Upper lobe of left lung (tissue), 6 donors: ENCODE results near the gene PLAC1. TPM values are rescaled to one million over a fixed set of nuclear protein-coding genes. Genes with fewer than 3 reads are reported as not detected.

Experiments used
- ATAC-seq, 2 donors: fragments of 200-7000 bp; cut with Tn5 transposase; one replicate each; pipeline ENCODE4 v1.9.1; 2022; ENCODE audit warnings: mild to moderate bottlenecking in 2 of 2, moderate library complexity in 2 of 2; ENCODE audit not compliant: low FRiP score in 2 of 2
- DNase-seq, 2 donors: peaks; one replicate each; pipeline ENCODE4 v3.0.0-alpha.2; 2019 to 2020
- H3K27ac ChIP-seq, 4 donors: fragments of 200-600 bp; sonication (generic); one replicate each; pipeline ENCODE4 v1.5.1; 2016 to 2019
- H3K27me3 ChIP-seq, 4 donors: fragments of 200-600 bp; sonication (generic); one replicate each; pipeline ENCODE4 v1.5.1; 2017 to 2019
- H3K36me3 ChIP-seq, 4 donors: fragments of 200-600 bp; sonication (generic); one replicate each; pipeline ENCODE4 v1.5.1; 2016 to 2019
- H3K4me1 ChIP-seq, 4 donors: fragments of 200-600 bp; sonication (generic); one replicate each; pipeline ENCODE4 v1.5.1; 2018 to 2019
- H3K4me3 ChIP-seq, 4 donors: fragments of 200-600 bp; sonication (generic); one replicate each; pipeline ENCODE4 v1.5.1; 2017 to 2019; ENCODE audit warnings: mild to moderate bottlenecking in 2 of 4, moderate library complexity in 1 of 4
- H3K9me3 ChIP-seq, 4 donors: fragments of 200-600 bp; sonication (generic); one replicate each; pipeline ENCODE4 v1.5.1; 2018 to 2019
- EP300 ChIP-seq, 4 donors: sonication (generic); formaldehyde crosslinking; IDR thresholded peaks; one replicate each; pipeline ENCODE4 v1.5.1; 2017; ENCODE audit warnings: antibody characterized with exemption in 4 of 4, control low read depth in 2 of 4
- POLR2A ChIP-seq, 4 donors: fragments of 450-650 bp; IDR thresholded peaks; one replicate each; pipeline ENCODE4 v1.5.1; 2016 to 2017; ENCODE audit warnings: antibody characterized with exemption in 4 of 4, mild to moderate bottlenecking in 2 of 4
- POLR2AphosphoS5 ChIP-seq, 2 donors: sonication (generic); formaldehyde crosslinking; IDR thresholded peaks; one replicate each; pipeline ENCODE4 v1.5.1; 2017; ENCODE audit warnings: antibody characterized with exemption in 2 of 2
- WGBS, 2 donors: methylation state at CpG; one replicate each; pipeline ENCODE4 v1.1.5; 2017 to 2018; 5-methylcytosine and 5-hydroxymethylcytosine counted together
- total RNA-seq, 6 donors: library from RNA; depleted of rRNA in 4 of 6; stranded (reverse); fragments of >200 nt in 4 of 6; gene quantifications; one replicate each; pipeline versions ENCODE4 v1.1.0 to v1.2.1, GENCODE V29; 2016 to 2021
- TF ChIP-seq, protein P1 (sequence below), 6 experiments: fragments of 450-650 bp in 4 of 6; fragments of 200-600 bp in 2 of 6; sonication (generic) in 2 of 6; IDR thresholded peaks; one replicate each; pipeline ENCODE4 v1.5.1; 2016 to 2019; ENCODE audit warnings: antibody characterized with exemption in 6 of 6
- donor health status: DM: no; HTN: no; CAD: no; lungs with moderate emphysema.
- donor health status: DM: no; HTN: yes; CAD: no; lungs with severe emphysema.

PLAC1 gene
- total RNA-seq, 6 donors from 2014 or later: not detected

DNA sequence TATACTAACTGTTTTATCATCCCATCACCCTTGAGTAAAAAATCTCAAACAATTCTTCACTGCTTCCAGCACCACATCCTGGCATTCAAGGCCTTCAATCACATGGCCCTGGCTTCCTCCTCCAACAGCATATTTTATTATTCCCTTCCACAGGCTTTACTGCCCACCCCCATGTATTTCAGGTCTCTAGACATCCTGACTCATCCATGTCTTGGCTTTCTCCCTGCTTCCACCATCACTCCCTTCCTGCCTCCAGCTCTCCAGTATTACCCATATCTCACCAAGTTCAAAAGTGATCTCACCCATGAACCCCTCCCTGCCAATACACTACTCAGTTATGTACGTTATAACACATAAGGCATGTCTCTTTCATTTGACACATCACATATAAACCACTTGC lies 34.7 kb upstream of the PLAC1 start:
- Histone ChIP-seq H3K9me3 (no peaks in the 10 kb centered on the region), H3K36me3 (no peaks in the 10 kb centered on the region), H3K27me3 (no peaks in the 10 kb centered on the region), H3K4me3 (no peak overlapping the region), H3K4me1 (no peaks in the 10 kb centered on the region), H3K27ac (no peak overlapping the region)
- DNase-seq (no peak), ATAC-seq (peak in 1 of 2 donors; percentile 55)
- 55 to 79% methylated on average over 1 of the region's 1 CpG for WGBS, 2 donors
- TF ChIP-seq, protein P1, sequence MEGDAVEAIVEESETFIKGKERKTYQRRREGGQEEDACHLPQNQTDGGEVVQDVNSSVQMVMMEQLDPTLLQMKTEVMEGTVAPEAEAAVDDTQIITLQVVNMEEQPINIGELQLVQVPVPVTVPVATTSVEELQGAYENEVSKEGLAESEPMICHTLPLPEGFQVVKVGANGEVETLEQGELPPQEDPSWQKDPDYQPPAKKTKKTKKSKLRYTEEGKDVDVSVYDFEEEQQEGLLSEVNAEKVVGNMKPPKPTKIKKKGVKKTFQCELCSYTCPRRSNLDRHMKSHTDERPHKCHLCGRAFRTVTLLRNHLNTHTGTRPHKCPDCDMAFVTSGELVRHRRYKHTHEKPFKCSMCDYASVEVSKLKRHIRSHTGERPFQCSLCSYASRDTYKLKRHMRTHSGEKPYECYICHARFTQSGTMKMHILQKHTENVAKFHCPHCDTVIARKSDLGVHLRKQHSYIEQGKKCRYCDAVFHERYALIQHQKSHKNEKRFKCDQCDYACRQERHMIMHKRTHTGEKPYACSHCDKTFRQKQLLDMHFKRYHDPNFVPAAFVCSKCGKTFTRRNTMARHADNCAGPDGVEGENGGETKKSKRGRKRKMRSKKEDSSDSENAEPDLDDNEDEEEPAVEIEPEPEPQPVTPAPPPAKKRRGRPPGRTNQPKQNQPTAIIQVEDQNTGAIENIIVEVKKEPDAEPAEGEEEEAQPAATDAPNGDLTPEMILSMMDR (IDR thresholded peaks at IDR 0.05): no peak
- no peak for TF ChIP-seq EP300 (IDR thresholded peaks at IDR 0.05)
- no peak for TF ChIP-seq POLR2A (IDR thresholded peaks at IDR 0.05)
- no peak for TF ChIP-seq POLR2AphosphoS5 (IDR thresholded peaks at IDR 0.05)

DNA sequence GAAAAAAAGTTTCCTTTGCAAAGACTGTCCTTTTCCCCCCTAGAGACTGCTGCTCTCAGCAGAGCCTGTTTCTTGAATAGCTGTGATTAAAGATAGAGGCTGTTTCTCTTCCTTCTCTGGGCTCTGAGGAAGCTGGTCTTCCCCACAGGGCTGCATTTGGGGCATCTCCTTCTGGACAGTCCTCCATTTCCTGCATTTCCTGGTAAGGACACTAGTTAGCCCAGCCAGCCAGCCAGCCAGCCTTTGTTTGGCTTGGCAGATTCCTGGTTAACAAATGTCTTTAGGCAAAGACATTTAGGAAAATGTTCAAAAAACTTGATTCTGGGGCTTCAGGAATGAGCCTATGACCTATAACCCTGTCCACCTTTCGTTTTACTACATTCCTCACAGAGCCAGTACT lies 34.0 kb upstream of the PLAC1 start:
- Histone ChIP-seq H3K27me3 (no peaks in the 10 kb centered on the region), H3K4me1 (no peaks in the 10 kb centered on the region), H3K4me3 (no peak overlapping the region), H3K27ac (no peak overlapping the region), H3K9me3 (no peaks in the 10 kb centered on the region), H3K36me3 (no peaks in the 10 kb centered on the region)
- WGBS, 2 donors: 50 to 56% methylated on average over 1 of the region's 1 CpG
- DNase-seq: no peak
- TF ChIP-seq, protein P1 (IDR thresholded peaks at IDR 0.05): no peak
- ATAC-seq: no peak

DNA sequence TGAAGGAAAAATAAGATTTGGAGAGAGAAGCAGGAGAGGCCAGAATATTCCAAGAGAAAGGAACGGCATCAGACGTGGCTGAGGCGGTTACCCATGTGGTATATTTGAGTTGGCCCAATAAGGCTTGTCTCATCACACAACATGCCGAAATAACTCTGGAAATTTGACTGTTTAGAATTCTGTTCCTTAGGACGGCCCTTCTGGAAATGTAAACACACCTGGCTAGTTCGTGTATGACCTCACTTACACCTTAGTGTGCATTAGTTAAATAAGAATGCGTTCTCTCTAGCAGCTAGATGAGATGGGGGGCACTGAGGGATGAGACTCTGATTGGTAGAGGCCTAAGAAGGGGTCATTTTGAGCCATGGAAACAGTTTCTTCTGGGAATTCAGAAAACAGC lies 33.2 kb upstream of the PLAC1 start:
- WGBS, 2 donors: 66 to 76% methylated on average over 7 of the region's 7 CpGs
- TF ChIP-seq, protein P1 (IDR thresholded peaks at IDR 0.05): no peak
- TF ChIP-seq EP300 (IDR thresholded peaks at IDR 0.05) (no peak), POLR2AphosphoS5 (IDR thresholded peaks at IDR 0.05) (no peak), POLR2A (IDR thresholded peaks at IDR 0.05) (no peak)
- H3K4me3 ChIP-seq: no peak overlapping the region
- no peak overlapping the region for H3K27ac ChIP-seq
- DNase-seq: no peak
- H3K36me3 ChIP-seq: no peaks in the 10 kb centered on the region
- ATAC-seq: no peak
- H3K27me3 ChIP-seq: no peaks in the 10 kb centered on the region
- no peaks in the 10 kb centered on the region for H3K4me1 ChIP-seq
- no peaks in the 10 kb centered on the region for H3K9me3 ChIP-seq

DNA sequence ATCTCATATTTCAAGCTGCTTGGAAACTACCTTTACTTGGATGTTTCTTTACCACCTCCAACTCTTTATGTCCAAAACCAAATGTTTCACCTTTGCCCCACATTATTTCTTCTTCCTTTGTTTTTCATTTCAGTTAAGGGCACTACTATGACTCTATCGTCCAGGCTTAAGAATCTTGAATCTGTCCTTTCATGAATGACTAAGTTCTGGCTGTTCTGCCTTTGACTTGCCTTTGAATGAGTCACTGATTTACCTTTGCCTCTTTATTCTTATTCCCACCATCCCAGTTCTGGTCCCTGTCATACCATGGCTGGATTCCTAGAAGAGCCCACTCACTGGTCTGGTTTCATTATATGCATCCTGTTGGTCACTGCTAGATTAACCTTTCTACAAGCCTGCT lies 30.6 kb upstream of the PLAC1 start:
- Histone ChIP-seq H3K9me3 (no peaks in the 10 kb centered on the region), H3K27ac (no peak overlapping the region), H3K4me3 (no peak overlapping the region), H3K27me3 (no peaks in the 10 kb centered on the region), H3K4me1 (no peaks in the 10 kb centered on the region), H3K36me3 (no peaks in the 10 kb centered on the region)
- ATAC-seq (no peak), DNase-seq (no peak)
- 78 to 94% methylated on average over 1 of the region's 1 CpG for WGBS, 2 donors
- TF ChIP-seq POLR2AphosphoS5 (IDR thresholded peaks at IDR 0.05): no peak
- TF ChIP-seq, protein P1 (IDR thresholded peaks at IDR 0.05): no peak

DNA sequence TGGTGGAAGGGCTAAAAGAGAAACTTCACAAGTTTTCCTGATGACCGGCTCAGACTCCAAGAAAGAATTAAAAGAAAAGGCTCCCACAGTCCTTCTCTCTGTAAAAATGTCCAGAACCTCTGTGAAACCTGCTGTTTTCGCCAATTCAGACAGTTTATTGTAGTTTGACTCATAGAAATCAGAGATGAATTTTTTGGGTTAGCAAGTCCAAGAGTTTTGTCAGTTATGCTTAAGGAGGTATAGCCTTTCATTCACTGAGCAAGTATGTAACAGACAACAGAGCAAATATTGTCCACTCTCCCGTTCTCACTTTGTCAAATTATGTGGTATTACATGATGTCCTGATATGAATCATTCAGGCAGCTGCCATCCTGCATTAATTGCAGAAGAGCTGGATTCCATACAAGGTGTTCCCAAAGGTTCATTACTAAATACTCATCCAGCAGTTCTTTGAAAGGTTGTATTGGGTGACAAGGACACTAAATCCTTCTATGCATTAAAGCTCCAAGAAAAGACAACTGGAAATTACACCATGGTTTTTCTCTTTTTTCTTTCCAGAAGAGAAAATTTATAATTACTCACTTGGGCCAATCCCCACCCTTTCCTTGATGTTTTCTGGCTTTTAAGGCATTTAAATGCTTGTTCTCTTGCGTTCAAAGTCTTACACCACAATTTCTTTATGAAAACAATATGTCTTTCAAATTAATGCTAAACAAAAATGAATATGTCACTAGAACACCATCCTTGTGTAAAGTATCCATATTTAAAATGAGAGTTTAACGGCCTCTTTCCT lies 30.0 kb upstream of the PLAC1 start:
- H3K36me3 ChIP-seq: no peaks in the 10 kb centered on the region
- TF ChIP-seq POLR2A (IDR thresholded peaks at IDR 0.05) (no peak), POLR2AphosphoS5 (IDR thresholded peaks at IDR 0.05) (no peak), EP300 (IDR thresholded peaks at IDR 0.05) (no peak)
- TF ChIP-seq, protein P1 (IDR thresholded peaks at IDR 0.05): no peak
- DNase-seq: no peak
- 82 to 84% methylated on average over 5 of the region's 5 CpGs for WGBS, 2 donors
- H3K27ac ChIP-seq: no peak overlapping the region
- ATAC-seq: no peak
- no peaks in the 10 kb centered on the region for H3K9me3 ChIP-seq
- H3K27me3 ChIP-seq: no peaks in the 10 kb centered on the region
- H3K4me3 ChIP-seq: no peak overlapping the region
- H3K4me1 ChIP-seq: no peaks in the 10 kb centered on the region
